LoVo (cell line): ENCODE results near the gene APOOL.

Experiments used
- DNase-seq: peaks from one replicate; pipeline ENCODE4 v3.0.0-alpha.2; 2016; ENCODE audit warnings: low spot score

The APOOL gene

GRCh38 chrX:85084770-85085393 is 81.2 kb downstream of the APOOL start:
- peak; percentile 7 for DNase-seq

- DNase-seq = no peak
Measured at GRCh38 chrX:85089321-85089840, 85.7 kb downstream of the APOOL start.

- DNase-seq = no peak
Measured at GRCh38 chrX:85107407-85107806, 103.7 kb downstream of the APOOL start.

GRCh38 chrX:85108165-85108564 is 104.5 kb downstream of the APOOL start:
- DNase-seq = no peak

GRCh38 chrX:85109235-85109634 is 105.6 kb downstream of the APOOL start:
- DNase-seq = no peak

GRCh38 chrX:85111347-85111746 is 107.7 kb downstream of the APOOL start:
- DNase-seq = peak; percentile 5

- DNase-seq = no peak
Measured at GRCh38 chrX:85112293-85112692, 108.6 kb downstream of the APOOL start.

GRCh38 chrX:85113746-85114145 is 110.1 kb downstream of the APOOL start:
- DNase-seq = no peak

GRCh38 chrX:85114171-85114570 is 110.5 kb downstream of the APOOL start:
- DNase-seq = no peak

- DNase-seq = no peak
Measured at GRCh38 chrX:85114776-85115175, 111.1 kb downstream of the APOOL start.

GRCh38 chrX:85115252-85115651 is 111.6 kb downstream of the APOOL start:
- no peak for DNase-seq

- DNase-seq = no peak
Measured at GRCh38 chrX:85136409-85136808, 132.7 kb downstream of the APOOL start.

GRCh38 chrX:85139422-85139821 is 135.7 kb downstream of the APOOL start:
- no peak for DNase-seq

GRCh38 chrX:85140964-85141363 is 137.3 kb downstream of the APOOL start:
- no peak for DNase-seq
